ENCODE results near the gene PAX7. TPM values are rescaled to one million over a fixed set of nuclear protein-coding genes. Genes with fewer than 3 reads are reported as not detected.

Gene PAX7
- total RNA-seq, 1 donor from 2014 or later, result 0.05 TPM

GRCh38 chr1:18768086-18768485, 137.4 kb downstream of the PAX7 start:
- H4K20me1 ChIP-seq (ENCODE audit: insufficient read depth, low read length), result no peaks in the 10 kb centered on the region
- H3K4me3 ChIP-seq (ENCODE audit: insufficient read depth, low read depth, low read length), result no peak overlapping the region
- H3K27me3 ChIP-seq (ENCODE audit: insufficient read depth, low read length), result peaks cover 2% of the 10 kb centered on the region
- H3K4me1 ChIP-seq (ENCODE audit: insufficient read depth, low read length), result no peaks in the 10 kb centered on the region
- Mint-ChIP-seq H3K9me3 (ENCODE audit: unreplicated experiment) (peaks cover 3% of the 10 kb centered on the region), H3K4me1 (ENCODE audit: low read depth, unreplicated experiment) (no peaks in the 10 kb centered on the region), H3K4me3 (ENCODE audit: unreplicated experiment) (no peak overlapping the region), H3K27me3 (ENCODE audit: low read depth, unreplicated experiment) (peaks cover 78% of the 10 kb centered on the region), H3K36me3 (ENCODE audit: low read depth, unreplicated experiment) (no peaks in the 10 kb centered on the region), H3K27ac (ENCODE audit: unreplicated experiment) (no peak overlapping the region)
- FAIRE-seq, result no peak
- no peak for DNase-seq (ENCODE audit: low read depth)
- no peak overlapping the region for H3K4me2 ChIP-seq (ENCODE audit: low read length)
- H3K79me2 ChIP-seq (ENCODE audit: insufficient read depth, low read length), result no peaks in the 10 kb centered on the region
- no peaks in the 10 kb centered on the region for H3K9me3 ChIP-seq (ENCODE audit: insufficient read depth, low read depth, low read length)
- no peaks in the 10 kb centered on the region for H3K36me3 ChIP-seq (ENCODE audit: insufficient read depth, low read length)
- H2AFZ ChIP-seq (ENCODE audit: low read depth, low read length), result no peak overlapping the region
- no peak for TF ChIP-seq EZH2 (IDR thresholded peaks at IDR 0.05; ENCODE audit: insufficient read depth, low read length)
- TF ChIP-seq, protein P1, sequence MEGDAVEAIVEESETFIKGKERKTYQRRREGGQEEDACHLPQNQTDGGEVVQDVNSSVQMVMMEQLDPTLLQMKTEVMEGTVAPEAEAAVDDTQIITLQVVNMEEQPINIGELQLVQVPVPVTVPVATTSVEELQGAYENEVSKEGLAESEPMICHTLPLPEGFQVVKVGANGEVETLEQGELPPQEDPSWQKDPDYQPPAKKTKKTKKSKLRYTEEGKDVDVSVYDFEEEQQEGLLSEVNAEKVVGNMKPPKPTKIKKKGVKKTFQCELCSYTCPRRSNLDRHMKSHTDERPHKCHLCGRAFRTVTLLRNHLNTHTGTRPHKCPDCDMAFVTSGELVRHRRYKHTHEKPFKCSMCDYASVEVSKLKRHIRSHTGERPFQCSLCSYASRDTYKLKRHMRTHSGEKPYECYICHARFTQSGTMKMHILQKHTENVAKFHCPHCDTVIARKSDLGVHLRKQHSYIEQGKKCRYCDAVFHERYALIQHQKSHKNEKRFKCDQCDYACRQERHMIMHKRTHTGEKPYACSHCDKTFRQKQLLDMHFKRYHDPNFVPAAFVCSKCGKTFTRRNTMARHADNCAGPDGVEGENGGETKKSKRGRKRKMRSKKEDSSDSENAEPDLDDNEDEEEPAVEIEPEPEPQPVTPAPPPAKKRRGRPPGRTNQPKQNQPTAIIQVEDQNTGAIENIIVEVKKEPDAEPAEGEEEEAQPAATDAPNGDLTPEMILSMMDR (IDR thresholded peaks at IDR 0.05; ENCODE audit: insufficient read depth, low read depth, low read length), result no peak
- H3K27ac ChIP-seq (ENCODE audit: low read depth, low read length), result no peak overlapping the region
- no peak overlapping the region for H3K9ac ChIP-seq (ENCODE audit: low read length)

DNA sequence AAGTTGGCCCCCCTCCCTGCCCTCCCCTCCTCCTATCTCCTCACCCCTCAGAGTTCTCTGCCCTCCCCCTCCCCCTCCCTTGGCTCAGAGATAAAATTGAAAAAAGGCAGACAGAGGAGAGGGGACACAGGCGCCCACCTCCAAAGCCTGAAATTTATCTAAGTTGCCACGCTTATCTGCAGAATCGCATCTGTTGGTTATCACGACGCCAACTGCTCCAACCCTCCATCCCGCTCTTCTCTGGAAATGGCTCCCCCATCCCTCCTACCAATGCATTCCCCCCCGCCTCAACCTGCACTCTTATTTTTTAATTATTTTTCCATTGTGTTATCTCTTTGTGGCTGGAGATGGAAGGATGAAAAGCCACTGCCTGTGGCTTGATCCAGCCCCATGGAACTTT, 138.5 kb downstream of the PAX7 start:
- Mint-ChIP-seq H3K4me1 (ENCODE audit: low read depth, unreplicated experiment) (no peaks in the 10 kb centered on the region), H3K4me3 (ENCODE audit: unreplicated experiment) (no peak overlapping the region), H3K27ac (ENCODE audit: unreplicated experiment) (no peak overlapping the region), H3K36me3 (ENCODE audit: low read depth, unreplicated experiment) (no peaks in the 10 kb centered on the region), H3K9me3 (ENCODE audit: unreplicated experiment) (peaks cover 3% of the 10 kb centered on the region), H3K27me3 (ENCODE audit: low read depth, unreplicated experiment) (peaks cover 77% of the 10 kb centered on the region)
- no peaks in the 10 kb centered on the region for H4K20me1 ChIP-seq (ENCODE audit: insufficient read depth, low read length)
- FAIRE-seq, result no peak
- H3K27me3 ChIP-seq (ENCODE audit: insufficient read depth, low read length), result peaks cover 4% of the 10 kb centered on the region
- no peaks in the 10 kb centered on the region for H3K79me2 ChIP-seq (ENCODE audit: insufficient read depth, low read length)
- no peaks in the 10 kb centered on the region for H3K36me3 ChIP-seq (ENCODE audit: insufficient read depth, low read length)
- no peak overlapping the region for H3K4me2 ChIP-seq (ENCODE audit: low read length)
- H3K4me1 ChIP-seq (ENCODE audit: insufficient read depth, low read length), result no peaks in the 10 kb centered on the region
- H3K4me3 ChIP-seq (ENCODE audit: insufficient read depth, low read depth, low read length), result no peak overlapping the region
- no peak for DNase-seq (ENCODE audit: low read depth)
- H3K9ac ChIP-seq (ENCODE audit: low read length), result no peak overlapping the region
- no peak overlapping the region for H3K27ac ChIP-seq (ENCODE audit: low read depth, low read length)
- no peak overlapping the region for H2AFZ ChIP-seq (ENCODE audit: low read depth, low read length)
- TF ChIP-seq, protein P1 (IDR thresholded peaks at IDR 0.05; ENCODE audit: insufficient read depth, low read depth, low read length), result no peak
- no peak for TF ChIP-seq EZH2 (IDR thresholded peaks at IDR 0.05; ENCODE audit: insufficient read depth, low read length)
- no peaks in the 10 kb centered on the region for H3K9me3 ChIP-seq (ENCODE audit: insufficient read depth, low read depth, low read length)

GRCh38 chr1:18770799-18771198, 140.2 kb downstream of the PAX7 start:
- FAIRE-seq, result no peak

More at GRCh38 chr1:18770799-18771198, 140.2 kb downstream of the PAX7 start:
- no peak overlapping the region for H3K4me3 ChIP-seq (ENCODE audit: insufficient read depth, low read depth, low read length)
- H3K36me3 Mint-ChIP-seq (ENCODE audit: low read depth, unreplicated experiment), result no peaks in the 10 kb centered on the region
- H3K4me1 Mint-ChIP-seq (ENCODE audit: low read depth, unreplicated experiment), result no peaks in the 10 kb centered on the region
- no peak overlapping the region for H3K4me2 ChIP-seq (ENCODE audit: low read length)
- H3K36me3 ChIP-seq (ENCODE audit: insufficient read depth, low read length), result no peaks in the 10 kb centered on the region
- no peak overlapping the region for H3K9ac ChIP-seq (ENCODE audit: low read length)
- H3K27me3 ChIP-seq (ENCODE audit: insufficient read depth, low read length), result peaks cover 4% of the 10 kb centered on the region
- H3K27ac ChIP-seq (ENCODE audit: low read depth, low read length), result no peak overlapping the region
- H3K27ac Mint-ChIP-seq (ENCODE audit: unreplicated experiment), result no peak overlapping the region
- no peak overlapping the region for H2AFZ ChIP-seq (ENCODE audit: low read depth, low read length)
- DNase-seq (ENCODE audit: low read depth), result no peak
- H3K9me3 ChIP-seq (ENCODE audit: insufficient read depth, low read depth, low read length), result no peaks in the 10 kb centered on the region
- TF ChIP-seq, protein P1 (IDR thresholded peaks at IDR 0.05; ENCODE audit: insufficient read depth, low read depth, low read length), result no peak
- no peak for TF ChIP-seq EZH2 (IDR thresholded peaks at IDR 0.05; ENCODE audit: insufficient read depth, low read length)
- H3K79me2 ChIP-seq (ENCODE audit: insufficient read depth, low read length), result no peaks in the 10 kb centered on the region
- no peaks in the 10 kb centered on the region for H3K4me1 ChIP-seq (ENCODE audit: insufficient read depth, low read length)
- no peak overlapping the region for H3K4me3 Mint-ChIP-seq (ENCODE audit: unreplicated experiment)
- no peaks in the 10 kb centered on the region for H4K20me1 ChIP-seq (ENCODE audit: insufficient read depth, low read length)
- H3K9me3 Mint-ChIP-seq (ENCODE audit: unreplicated experiment), result no peaks in the 10 kb centered on the region
- peaks cover 73% of the 10 kb centered on the region for H3K27me3 Mint-ChIP-seq (ENCODE audit: low read depth, unreplicated experiment)

Measured in astrocyte (in vitro differentiated cells and primary cell).